HG02759 (cell line): ENCODE data around the gene TIMM44.

Experiments
- ATAC-seq: cut with Tn5 transposase; IDR thresholded peaks from one replicate; pipeline ENCODE4 v1.9.1; 2021; ENCODE audit warnings: mild to moderate bottlenecking, moderate library complexity; ENCODE audit not compliant: unreplicated experiment

The TIMM44 gene

DNA sequence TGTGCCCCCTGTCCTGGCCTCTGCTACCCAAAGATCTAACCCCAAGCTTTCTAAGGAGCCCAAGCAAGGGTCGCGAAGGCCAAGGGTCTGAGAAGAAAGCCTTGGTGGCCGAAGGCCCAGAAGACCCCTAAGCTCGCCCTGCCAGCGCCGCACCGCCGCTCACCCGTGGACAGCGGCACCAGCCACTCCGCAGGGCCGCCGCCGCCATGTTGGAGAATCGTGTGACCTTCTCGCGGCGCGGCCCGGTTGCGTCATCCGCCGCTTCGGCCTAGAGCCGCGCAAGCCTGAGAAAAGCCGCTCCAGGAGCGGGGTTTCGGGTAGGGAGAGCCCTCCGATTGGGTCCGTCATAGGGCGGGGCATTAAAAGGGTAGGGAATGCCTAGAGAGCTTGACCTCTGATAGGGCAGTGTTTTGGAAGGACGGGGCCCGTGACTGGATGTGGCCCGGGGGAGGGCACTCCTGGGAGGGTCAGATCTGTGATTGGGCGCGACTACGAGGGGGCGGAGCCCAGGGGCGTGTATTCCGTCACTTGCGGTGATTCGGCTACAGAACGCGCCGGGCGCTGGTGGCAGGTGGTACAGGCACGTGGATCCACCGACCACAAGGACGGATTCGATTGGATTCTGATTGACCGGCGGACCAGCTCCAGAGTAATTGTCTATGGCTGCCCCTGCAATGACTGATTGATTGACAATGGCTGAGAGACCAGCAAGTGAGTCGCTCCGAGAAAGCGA, at the start of gene TIMM44:
TSS of gene TIMM44 (minus strand) at position 223 of the 733 bp plus-strand sequence. CDS start at position 208, 15 bp downstream.
- ATAC-seq: peak; percentile 91

DNA sequence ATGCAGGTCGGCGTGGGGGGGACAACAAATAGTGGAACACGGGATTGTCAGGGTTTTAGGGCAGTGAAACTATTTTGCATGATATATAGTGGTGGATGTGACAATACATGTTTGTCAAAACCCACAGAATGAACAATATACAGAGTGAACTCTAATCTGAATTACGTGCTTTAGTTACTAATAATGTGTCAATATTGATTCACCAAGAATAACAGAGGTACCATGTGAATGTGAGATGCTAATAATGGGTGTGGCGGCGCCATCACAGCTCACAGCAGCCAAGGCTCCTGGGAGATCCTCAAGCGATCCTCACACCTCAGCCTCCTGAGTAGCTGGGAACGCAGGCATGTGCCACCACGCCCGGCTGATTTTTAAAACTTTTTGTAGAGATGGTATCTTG, 49.1 kb upstream of the TIMM44 start:
- ATAC-seq: no peak

GRCh38 chr19:7989071-7989575, 45.7 kb upstream of the TIMM44 start:
- ATAC-seq: no peak

- ATAC-seq: no peak
Measured at GRCh38 chr19:7988307-7988706, 44.8 kb upstream of the TIMM44 start.

GRCh38 chr19:7987114-7987768, 43.8 kb upstream of the TIMM44 start:
- ATAC-seq: no peak

DNA sequence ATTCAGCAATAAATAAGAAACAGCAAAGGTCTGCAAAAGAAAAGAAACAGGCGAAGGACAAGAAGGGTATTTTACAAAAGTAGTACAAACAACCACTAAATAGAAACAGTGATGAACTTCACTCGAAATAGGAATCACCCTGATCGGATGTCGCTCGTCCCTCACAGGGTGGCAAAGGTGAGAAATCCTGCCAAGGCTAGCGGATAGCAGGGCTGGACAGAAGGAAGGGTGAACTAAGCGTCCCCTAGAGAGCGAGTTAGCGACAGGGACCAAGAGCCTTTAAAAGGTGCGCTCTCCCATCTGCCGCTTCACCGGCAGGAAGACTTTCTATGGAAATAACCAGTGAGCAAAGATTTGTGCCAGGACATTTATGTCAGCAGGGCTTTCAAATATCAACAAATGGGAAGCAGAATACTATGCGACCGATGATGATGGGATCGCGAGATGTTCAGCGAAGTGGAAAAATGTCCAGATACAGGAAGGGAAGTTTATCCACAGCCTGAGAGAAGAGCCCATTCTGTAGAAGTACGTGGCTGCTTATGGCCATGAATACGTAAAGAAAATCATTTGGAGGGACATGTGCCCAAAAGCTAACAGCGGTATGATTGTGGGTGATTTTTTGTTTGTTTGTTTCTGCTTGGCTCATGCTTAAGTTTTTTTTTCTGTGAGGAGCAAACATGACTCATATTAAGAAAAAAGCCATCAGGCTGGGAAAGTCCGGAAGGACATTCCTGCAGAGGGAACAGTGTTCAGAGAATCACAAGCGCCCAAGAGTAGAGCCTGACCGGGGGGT, 43.1 kb upstream of the TIMM44 start:
- ATAC-seq: no peak

DNA sequence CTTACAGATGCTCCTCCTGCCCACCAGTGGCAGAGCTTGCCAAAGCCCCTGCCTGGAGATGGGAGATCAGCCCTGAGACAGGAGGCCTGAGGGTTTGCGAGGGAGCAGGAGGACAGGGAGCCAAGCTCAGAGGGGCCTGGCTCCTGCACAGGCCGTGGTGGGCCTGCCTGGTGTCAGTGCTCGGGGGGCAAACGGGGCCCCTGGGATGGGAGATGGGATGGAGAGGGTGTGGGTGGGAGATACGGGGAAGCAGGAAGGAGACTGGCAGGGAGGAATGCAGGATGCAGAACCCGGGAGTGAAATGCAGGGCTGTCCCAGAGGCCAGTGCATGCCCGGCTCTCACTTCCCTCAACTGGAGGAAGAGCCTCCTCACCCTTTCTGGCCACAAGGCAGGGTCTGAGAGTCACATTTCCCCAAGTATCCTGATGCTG, 42.0 kb upstream of the TIMM44 start:
- ATAC-seq: no peak

DNA sequence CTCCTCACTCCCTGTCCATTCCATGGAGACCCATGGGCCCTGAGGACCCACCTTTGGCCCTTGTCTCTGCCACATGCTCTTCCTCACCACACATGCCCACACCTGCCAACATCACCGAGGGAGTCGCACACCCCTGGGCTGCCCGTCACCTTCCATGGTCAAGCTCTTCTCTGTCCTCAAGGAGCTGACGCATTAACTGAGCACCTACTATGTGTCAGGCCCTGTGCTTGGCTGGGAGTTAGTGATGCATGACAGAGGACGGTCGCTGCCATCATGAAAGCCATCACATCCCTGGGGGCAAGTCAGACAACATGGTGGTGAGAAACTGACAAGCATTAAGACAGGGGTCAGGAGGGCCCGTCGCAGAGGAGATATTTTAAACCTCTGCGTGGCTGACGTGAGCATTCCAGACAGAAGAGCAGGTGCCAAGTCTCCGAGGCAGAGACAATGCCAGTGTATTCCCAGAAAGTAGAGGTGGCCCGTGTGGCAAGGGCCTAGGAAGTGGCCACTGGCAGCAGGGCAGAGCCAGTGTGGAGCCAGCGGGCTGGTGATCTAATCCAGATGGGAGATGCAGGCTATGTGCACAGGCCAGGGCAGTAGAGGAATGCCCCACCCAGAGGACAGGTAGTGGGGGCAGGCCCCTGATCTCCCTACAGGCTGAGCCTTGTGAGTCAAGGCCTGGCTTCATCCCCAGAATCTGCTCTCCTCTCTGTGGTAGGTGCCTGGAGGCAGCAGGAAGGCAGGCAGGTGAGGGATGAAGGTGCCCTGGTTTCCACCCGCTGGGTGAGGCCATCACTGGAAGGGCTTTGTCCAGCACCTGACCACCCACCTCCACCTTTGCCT, 40.8 kb upstream of the TIMM44 start:
- ATAC-seq: no peak

- ATAC-seq: no peak
Measured at GRCh38 chr19:7983286-7983950, 40.0 kb upstream of the TIMM44 start.

DNA sequence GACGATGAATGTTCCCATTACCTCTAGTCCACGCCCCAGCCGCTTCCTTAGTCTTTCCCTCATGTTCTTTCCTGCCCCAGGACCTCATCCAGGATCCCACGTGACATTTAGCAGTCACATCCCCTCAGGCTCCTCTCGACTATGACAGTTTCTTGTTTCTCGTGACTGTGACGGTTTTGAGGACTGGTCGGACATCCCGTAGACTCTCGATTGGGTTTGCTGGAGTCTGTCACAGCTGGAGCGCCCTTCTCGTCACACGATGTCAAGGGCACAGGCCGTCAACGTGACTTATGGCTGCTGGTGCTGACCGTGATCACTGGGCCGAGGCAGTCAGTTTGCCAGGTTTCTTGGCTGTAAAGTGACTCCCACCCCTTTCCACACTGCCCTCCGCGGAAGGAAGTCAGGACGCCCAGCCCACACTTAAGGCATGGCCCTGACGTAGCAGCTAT, 39.2 kb upstream of the TIMM44 start:
- ATAC-seq: no peak

- ATAC-seq: no peak
Measured at GRCh38 chr19:7982103-7982502, 38.6 kb upstream of the TIMM44 start.

- ATAC-seq: no peak
Measured at GRCh38 chr19:7981661-7982060, 38.2 kb upstream of the TIMM44 start.

DNA sequence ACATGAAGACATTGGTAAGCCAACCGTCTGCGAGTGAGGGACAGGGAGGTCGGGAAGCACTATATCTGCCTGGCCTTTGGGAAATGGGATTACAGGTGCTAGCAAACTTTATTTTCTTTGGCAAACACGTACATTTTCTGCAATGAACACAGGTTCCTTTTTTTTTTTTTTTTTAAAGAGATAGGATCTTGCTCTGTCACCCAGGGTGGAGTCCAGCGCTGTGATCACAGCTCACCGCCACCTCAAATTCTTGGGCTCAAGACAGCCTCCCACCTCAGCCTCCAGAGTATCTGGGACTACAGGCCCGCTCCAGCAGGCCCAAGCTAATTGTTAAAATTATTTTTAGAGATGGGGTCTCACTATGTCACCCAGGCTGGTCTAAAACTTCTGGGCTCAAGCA, 37.7 kb upstream of the TIMM44 start:
- no peak for ATAC-seq

DNA sequence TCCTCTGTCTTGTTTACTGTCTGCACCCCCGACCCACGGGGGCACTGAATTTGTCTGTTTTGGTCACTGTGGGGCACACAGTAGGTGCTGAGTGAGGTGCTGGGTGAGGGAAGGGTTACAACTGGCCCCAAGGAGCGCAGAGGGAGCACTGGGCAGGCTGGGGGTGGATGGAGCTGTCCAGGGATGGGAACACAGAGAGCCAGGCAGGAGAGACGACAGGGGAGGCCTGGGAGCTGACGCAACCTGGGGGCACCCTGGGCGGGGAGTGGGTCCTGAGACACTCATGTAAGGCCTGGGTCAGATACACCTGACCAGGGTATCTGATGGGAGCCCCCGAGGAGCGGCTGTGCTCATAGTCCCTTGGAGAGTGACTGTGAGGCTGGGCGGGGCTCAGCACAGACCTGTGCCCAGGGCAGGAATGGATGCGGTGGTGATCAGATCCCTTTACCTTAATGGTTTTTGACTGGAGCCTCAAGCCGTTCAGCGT, 37.2 kb upstream of the TIMM44 start:
- ATAC-seq: no peak

DNA sequence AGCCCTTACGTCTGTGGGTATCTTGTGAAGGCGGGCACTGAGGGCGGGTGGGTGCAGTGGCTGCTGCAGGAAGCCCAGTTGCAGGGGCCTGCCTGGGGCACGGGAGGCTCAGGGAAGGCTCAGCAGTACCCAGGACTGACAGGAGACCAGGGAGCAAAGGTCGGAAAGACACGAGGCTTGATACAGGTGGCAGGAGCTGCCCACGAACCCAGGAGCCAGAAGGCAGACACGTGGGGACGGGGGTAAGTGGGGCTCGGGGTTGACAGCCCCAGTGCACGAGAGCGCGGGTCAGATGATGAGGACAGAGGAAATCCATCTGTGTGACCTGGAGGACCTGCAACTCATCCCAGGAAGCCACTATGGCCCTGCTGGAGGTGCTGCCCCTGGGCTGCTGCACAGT, 36.7 kb upstream of the TIMM44 start:
- no peak for ATAC-seq

DNA sequence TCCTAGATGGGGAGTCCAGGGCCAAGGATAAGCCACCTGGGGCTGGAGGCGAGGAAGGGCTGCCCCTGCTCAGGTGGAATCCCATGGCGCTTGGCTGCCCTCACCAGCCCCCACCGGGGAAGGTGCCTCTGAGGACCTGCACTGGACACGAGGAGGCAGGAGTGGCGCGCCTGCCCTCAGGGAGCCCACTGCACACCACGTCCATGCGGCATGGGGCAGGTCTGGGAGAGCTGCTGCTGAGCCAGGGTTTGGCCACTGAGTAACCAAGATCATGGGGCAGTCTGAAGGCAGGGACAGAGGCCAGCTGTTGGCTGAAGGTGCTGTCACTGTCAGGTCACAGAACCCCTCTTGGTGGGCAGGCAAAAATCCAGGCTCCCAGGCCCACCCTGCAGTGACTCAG, 36.1 kb upstream of the TIMM44 start:
- ATAC-seq: no peak

DNA sequence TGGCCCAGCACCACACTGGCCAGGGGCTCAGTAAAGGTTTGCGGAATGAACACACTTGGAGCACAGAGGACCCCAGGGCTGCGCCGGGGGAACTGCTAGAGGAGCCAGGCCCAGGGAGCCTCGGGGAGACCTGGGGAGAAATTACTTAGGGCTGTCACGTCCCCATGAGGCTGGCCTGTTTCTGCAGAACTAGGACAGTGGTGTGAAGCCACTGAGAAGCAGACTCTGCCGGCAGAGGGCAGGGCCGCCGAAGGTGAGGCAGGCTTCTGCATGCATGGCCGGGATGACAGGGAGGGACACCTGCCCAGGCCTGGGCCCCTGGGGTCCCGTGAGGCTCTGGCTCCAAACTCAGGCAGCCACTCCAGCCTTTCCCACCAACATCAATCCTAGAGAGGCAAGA, 35.5 kb upstream of the TIMM44 start:
- no peak for ATAC-seq

GRCh38 chr19:7978179-7978825, 34.8 kb upstream of the TIMM44 start:
- no peak for ATAC-seq

GRCh38 chr19:7977723-7978040, 34.2 kb upstream of the TIMM44 start:
- no peak for ATAC-seq
